Ovary (tissue), 3 donors: ENCODE results near the gene ENOX1.

Source experiments
- EP300 ChIP-seq: sonication (generic); formaldehyde crosslinking; IDR thresholded peaks from one replicate; pipeline ENCODE4 v1.6.1; 2017; ENCODE audit warnings: antibody characterized with exemption
- POLR2A ChIP-seq: fragments of 450-650 bp; IDR thresholded peaks from one replicate; pipeline ENCODE4 v1.6.1; 2017; ENCODE audit warnings: antibody characterized with exemption, mild to moderate bottlenecking, moderate library complexity
- TF ChIP-seq, protein P1 (sequence below), 3 donors: fragments of 450-650 bp in 2 of 3; fragments of 200-600 bp in 1 of 3; IDR thresholded peaks; one replicate each; pipeline versions ENCODE4 v1.5.1 to v1.8.0; 2016 to 2022; ENCODE audit warnings: antibody characterized with exemption in 3 of 3, mild to moderate bottlenecking in 1 of 3
- donor health status: DM: no; HTN: no; CAD: no.

GRCh38 chr13:43444081-43444480 lies 342.7 kb downstream of the ENOX1 start:
- TF ChIP-seq, protein P1, sequence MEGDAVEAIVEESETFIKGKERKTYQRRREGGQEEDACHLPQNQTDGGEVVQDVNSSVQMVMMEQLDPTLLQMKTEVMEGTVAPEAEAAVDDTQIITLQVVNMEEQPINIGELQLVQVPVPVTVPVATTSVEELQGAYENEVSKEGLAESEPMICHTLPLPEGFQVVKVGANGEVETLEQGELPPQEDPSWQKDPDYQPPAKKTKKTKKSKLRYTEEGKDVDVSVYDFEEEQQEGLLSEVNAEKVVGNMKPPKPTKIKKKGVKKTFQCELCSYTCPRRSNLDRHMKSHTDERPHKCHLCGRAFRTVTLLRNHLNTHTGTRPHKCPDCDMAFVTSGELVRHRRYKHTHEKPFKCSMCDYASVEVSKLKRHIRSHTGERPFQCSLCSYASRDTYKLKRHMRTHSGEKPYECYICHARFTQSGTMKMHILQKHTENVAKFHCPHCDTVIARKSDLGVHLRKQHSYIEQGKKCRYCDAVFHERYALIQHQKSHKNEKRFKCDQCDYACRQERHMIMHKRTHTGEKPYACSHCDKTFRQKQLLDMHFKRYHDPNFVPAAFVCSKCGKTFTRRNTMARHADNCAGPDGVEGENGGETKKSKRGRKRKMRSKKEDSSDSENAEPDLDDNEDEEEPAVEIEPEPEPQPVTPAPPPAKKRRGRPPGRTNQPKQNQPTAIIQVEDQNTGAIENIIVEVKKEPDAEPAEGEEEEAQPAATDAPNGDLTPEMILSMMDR (IDR thresholded peaks at IDR 0.05), result no peak
- TF ChIP-seq EP300, result no peak
- TF ChIP-seq POLR2A, result no peak
